SK-N-MC (cell line): ENCODE data around the gene NABP1.
A peak's percentile ranks its signal among the peaks of the same experiment; 100 is the strongest.

ENCODE experiments used
- EZH2 ChIP-seq: fragments of 200-600 bp; sonication (generic); IDR thresholded peaks from one replicate; pipeline ENCODE4 v1.6.1; 2017; ENCODE audit warnings: antibody characterized with exemption
- FOXP2 ChIP-seq: optimal IDR thresholded peaks from 2 replicates; pipeline ENCODE3; 2011; ENCODE audit warnings: mild to moderate bottlenecking, moderate library complexity; ENCODE audit not compliant: insufficient read depth; ENCODE audit errors: extremely low read length, control extremely low read depth
- POLR2AphosphoS5 ChIP-seq: IDR thresholded peaks from 2 replicates; pipeline ENCODE4 v1.6.1; 2012; ENCODE audit warnings: mild to moderate bottlenecking, low read depth, low read length, borderline replicate concordance

GRCh38 chr2:191631754-191632153, 46.2 kb upstream of the NABP1 start:
- TF ChIP-seq POLR2AphosphoS5 (peak; percentile 62; the same call in 1 of the 2 replicates), EZH2 (no peak), FOXP2 (no peak)
